Skeletal muscle tissue (tissue), 4 donors: ENCODE results near the gene INPP5A. TPM values are rescaled to one million over a fixed set of nuclear protein-coding genes. Genes with fewer than 3 reads are reported as not detected.

Source experiments
- H3K27ac ChIP-seq: one replicate; pipeline ENCODE4 v1.7.0; 2013; ENCODE audit warnings: mild to moderate bottlenecking, low read depth, low read length, inconsistent platforms
- H3K27me3 ChIP-seq, 3 donors: one replicate each; pipeline ENCODE4 v1.7.0; 2013; ENCODE audit warnings: low read length in 3 of 3; ENCODE audit not compliant: control insufficient read depth in 3 of 3, insufficient read depth in 3 of 3
- H3K36me3 ChIP-seq, 3 donors: one replicate each; pipeline ENCODE4 v1.7.0; 2013; ENCODE audit warnings: low read length in 3 of 3; ENCODE audit not compliant: control insufficient read depth in 3 of 3, insufficient read depth in 3 of 3
- H3K4me1 ChIP-seq, 3 donors: one replicate each; pipeline ENCODE4 v1.7.0; 2013; ENCODE audit warnings: low read length in 3 of 3, mild to moderate bottlenecking in 3 of 3; ENCODE audit not compliant: control insufficient read depth in 3 of 3, insufficient read depth in 3 of 3
- H3K4me3 ChIP-seq, 3 donors: one replicate each; pipeline ENCODE4 v1.7.0; 2013; ENCODE audit warnings: low read length in 3 of 3
- H3K9ac ChIP-seq, 3 donors: one replicate each; pipeline ENCODE4 v1.7.0; 2013; ENCODE audit warnings: low read length in 3 of 3, mild to moderate bottlenecking in 3 of 3, moderate library complexity in 2 of 3, low read depth in 1 of 3
- H3K9me3 ChIP-seq, 3 donors: one replicate each; pipeline ENCODE4 v1.7.0; 2013; ENCODE audit warnings: low read length in 3 of 3; ENCODE audit not compliant: control insufficient read depth in 3 of 3
- total RNA-seq: library from RNA; depleted of rRNA; stranded (reverse); fragments of >200 nt; gene quantifications from one replicate; pipeline ENCODE4 v1.2.3, GENCODE V29; 2014
- donor health status: Osteomylitis.

Gene INPP5A
- total RNA-seq, 1 donor from 2014 or later = 50.6 TPM

DNA sequence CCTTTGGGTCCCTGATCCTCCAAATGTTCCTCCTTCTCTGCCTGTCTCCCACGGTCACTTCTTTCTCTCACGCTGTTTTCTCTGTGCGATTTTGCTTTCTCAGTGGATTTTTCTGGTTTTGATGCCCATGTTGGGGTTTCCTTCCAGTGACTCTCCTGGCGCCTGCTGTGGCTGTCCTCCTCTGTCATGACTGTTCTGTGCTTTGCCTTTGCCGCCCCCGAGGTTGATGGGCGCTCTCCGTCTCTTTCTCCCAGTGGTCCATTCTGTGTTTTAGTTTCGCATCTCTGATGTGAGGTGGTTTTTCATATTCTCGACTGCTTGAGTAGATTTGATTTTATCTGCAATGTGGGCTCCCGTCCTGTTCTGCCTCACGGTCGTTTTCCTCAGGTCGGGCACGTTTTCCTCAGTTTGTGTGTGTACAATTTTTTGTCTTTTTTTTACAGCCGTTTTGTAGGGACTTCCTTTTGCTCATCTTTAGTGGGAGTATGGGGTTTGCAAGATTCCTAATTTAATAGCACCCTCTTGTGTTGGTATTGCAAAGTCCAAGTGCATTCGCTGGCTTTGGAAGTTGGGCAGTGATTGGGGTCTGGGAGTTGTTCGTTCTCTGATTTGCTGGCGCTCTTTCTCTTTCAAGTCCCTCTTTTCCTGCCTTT, 100.0 kb downstream of the INPP5A start:
- Histone ChIP-seq H3K9me3 (no peaks in the 10 kb centered on the region), H3K4me1 (peaks cover 25 to 39% (median 36%) of the 10 kb centered on the region in 3 donors), H3K36me3 (no peaks in the 10 kb centered on the region), H3K27me3 (no peaks in the 10 kb centered on the region), H3K9ac (peak overlapping the region in 1 of 3 donors; percentile 47), H3K4me3 (no peak overlapping the region), H3K27ac (no peak overlapping the region)

- Histone ChIP-seq H3K4me3 (no peak overlapping the region), H3K9ac (peak overlapping the region in 1 of 3 donors; percentile 47), H3K27ac (no peak overlapping the region), H3K36me3 (no peaks in the 10 kb centered on the region), H3K9me3 (no peaks in the 10 kb centered on the region), H3K4me1 (peaks cover 20 to 33% (median 31%) of the 10 kb centered on the region in 3 donors), H3K27me3 (no peaks in the 10 kb centered on the region)
Observed at GRCh38 chr10:132638130-132638515, 100.5 kb downstream of the INPP5A start.

GRCh38 chr10:132639470-132639869, 101.9 kb downstream of the INPP5A start:
- Histone ChIP-seq H3K27me3 (no peaks in the 10 kb centered on the region), H3K9ac (no peak overlapping the region), H3K36me3 (no peaks in the 10 kb centered on the region), H3K4me3 (no peak overlapping the region), H3K9me3 (no peaks in the 10 kb centered on the region), H3K27ac (no peak overlapping the region), H3K4me1 (peaks cover 10 to 20% (median 17%) of the 10 kb centered on the region in 3 donors)

DNA sequence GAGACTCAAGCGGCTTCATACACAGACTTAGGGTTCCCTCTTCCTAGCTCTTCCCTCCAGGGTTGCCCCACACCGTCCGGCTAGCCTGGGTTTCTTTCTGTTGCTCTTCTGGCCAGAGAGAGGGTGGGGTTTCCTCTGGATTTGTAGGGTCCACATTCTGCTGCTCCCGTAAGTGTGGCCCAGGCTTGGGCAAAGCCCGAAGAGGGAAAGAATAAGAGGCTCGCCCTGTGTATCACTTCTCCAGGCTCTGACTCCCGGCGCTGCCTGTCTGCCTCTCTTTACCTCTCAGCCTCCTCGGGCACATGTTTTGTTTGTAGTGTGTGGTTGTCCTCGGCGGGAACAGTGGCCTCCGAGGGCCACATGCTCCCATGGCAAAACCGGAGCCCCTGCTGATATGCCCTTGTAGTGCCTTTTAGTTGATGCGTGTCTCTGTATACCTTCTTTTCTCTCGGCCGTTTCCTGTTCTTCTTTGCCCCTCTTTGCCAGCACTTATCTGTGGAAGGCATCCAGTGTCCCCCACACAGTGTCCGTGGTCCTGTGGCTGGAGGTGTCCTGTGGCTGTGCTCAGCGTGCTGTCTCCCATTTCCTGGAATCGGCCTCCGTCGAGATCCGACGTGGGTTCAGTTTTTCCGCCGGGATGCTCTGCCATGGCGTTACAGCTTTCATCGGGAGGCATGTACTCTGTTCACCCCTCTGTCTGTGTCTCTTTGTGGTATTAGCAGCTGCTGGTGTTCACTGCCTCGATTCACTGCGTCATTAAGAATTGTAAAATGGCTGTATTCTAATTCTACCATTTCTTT, 102.9 kb downstream of the INPP5A start:
- H3K4me3 ChIP-seq = no peak overlapping the region
- H3K9ac ChIP-seq = no peak overlapping the region
- no peaks in the 10 kb centered on the region for H3K27me3 ChIP-seq
- peaks cover 0 to 2% (median 0%) of the 10 kb centered on the region in 3 donors for H3K36me3 ChIP-seq
- H3K27ac ChIP-seq = no peak overlapping the region
- H3K4me1 ChIP-seq = peaks cover 9 to 17% (median 12%) of the 10 kb centered on the region in 3 donors
- no peaks in the 10 kb centered on the region for H3K9me3 ChIP-seq

DNA sequence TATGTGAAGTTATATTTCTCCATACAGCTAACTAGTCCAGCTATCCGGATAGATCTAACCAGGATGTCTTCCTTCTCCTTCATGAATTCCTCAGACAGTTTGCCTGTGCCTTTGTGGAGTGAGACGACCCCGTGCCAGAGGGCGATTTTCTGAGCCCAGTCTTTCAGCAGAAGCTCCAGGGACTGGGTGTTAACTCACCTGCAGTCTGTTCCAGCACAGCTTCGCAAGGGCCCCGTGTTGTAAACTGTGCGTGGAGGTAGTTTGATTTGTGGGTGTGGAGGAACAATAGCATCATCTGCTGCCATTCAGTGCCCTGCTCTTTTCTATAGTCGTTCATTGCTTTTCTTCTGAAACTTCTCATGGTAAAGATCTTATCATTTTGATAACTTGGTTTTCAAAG, 103.8 kb downstream of the INPP5A start:
- peaks cover 0 to 5% (median 0%) of the 10 kb centered on the region in 3 donors for H3K36me3 ChIP-seq
- no peak overlapping the region for H3K27ac ChIP-seq
- peaks cover 9 to 10% (median 9%) of the 10 kb centered on the region in 3 donors for H3K4me1 ChIP-seq
- no peak overlapping the region for H3K4me3 ChIP-seq
- H3K9me3 ChIP-seq = no peaks in the 10 kb centered on the region
- H3K9ac ChIP-seq = no peak overlapping the region
- no peaks in the 10 kb centered on the region for H3K27me3 ChIP-seq

DNA sequence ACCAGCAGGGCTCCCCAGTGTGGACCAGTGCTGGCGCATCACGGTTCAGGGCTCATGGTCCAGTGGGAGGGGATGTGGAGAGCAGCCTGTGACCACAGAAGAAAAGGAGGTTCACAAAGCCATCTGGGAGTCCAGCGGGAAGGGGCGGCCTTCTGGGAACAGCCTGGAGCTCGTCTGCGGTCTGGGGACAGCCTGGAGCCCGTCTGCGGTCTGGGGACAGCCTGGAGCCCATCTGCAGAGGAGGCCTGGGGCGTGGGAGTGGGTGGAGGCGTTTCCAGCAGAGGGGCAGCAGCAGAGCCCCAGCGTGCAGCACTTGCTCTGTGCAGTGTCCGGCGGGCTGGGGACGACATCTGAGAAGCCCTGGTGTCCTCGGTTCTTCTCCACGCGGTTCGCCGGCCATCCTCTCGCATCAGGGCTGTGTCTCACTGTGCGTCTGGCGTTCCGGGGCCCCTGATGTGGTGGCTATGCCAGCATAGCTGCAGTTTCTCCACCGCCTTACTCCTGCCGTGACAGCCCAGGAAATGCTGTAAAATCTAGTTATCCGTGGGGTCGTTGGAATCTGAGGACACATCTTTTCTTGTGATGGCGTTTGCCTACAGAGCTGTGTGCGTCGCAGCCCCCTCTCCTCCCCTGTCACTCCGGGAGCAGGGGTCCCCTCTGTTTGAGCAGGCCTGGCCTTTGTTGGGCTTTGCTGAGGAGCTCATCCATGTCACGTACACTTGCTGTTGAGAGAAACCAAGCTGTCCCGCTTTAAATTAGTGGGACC, 104.6 kb downstream of the INPP5A start:
- Histone ChIP-seq H3K4me3 (no peak overlapping the region), H3K36me3 (peaks cover 0 to 5% (median 0%) of the 10 kb centered on the region in 3 donors), H3K27ac (no peak overlapping the region), H3K9me3 (no peaks in the 10 kb centered on the region), H3K27me3 (no peaks in the 10 kb centered on the region), H3K9ac (no peak overlapping the region), H3K4me1 (peaks cover 9% of the 10 kb centered on the region in 3 donors)

- Histone ChIP-seq H3K4me1 (peaks cover 5 to 6% (median 6%) of the 10 kb centered on the region in 3 donors), H3K36me3 (peaks cover 0 to 5% (median 0%) of the 10 kb centered on the region in 3 donors), H3K27me3 (no peaks in the 10 kb centered on the region), H3K4me3 (no peak overlapping the region), H3K27ac (no peak overlapping the region), H3K9ac (no peak overlapping the region), H3K9me3 (no peaks in the 10 kb centered on the region)
Observed at GRCh38 chr10:132642732-132643008, 105.1 kb downstream of the INPP5A start.

DNA sequence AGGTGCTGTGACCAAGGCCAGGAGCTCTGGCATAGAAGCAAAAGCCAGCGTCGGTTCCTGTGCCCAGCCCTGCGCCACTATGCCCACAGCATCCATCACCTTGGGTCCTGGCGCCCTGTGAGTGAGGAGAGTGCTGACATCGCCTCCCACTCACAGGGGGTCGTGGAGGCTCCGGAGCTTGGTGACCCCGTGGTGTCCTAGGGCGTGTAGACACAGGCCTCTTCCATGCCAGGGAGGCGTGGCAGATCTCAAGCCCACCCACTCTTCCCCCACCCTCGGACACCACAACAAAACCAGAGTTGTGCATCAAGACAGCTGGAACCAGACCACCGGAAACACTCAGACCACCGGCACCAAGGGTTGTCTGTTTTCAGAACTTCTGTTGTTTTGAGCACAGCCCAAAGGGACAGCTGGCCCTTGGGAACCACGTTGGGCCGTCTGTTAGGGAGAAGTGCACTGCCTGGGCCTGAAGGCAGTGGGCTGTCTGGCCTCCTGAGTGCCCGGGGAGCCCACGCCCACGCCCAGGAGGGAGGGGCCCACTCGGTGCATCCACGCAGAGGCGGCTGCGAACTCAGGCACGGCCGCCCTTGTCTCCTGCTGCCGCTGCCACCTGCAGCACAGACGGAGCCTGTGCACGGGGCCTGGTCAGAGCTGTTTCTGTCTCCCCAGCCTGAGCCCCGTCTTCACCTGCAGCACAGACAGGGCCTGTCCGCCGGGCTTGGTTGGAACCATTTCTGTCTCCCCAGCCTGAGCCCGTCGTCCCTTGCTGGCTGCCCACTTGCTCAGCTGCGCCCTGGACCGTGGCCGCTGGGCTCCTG, 106.3 kb downstream of the INPP5A start:
- Histone ChIP-seq H3K27me3 (no peaks in the 10 kb centered on the region), H3K9me3 (no peaks in the 10 kb centered on the region)

GRCh38 chr10:132644527-132645246, 107.1 kb downstream of the INPP5A start:
- Histone ChIP-seq H3K4me1 (no peaks in the 10 kb centered on the region), H3K9me3 (no peaks in the 10 kb centered on the region), H3K27ac (no peak overlapping the region), H3K27me3 (no peaks in the 10 kb centered on the region), H3K36me3 (peaks cover 0 to 8% (median 6%) of the 10 kb centered on the region in 3 donors), H3K9ac (no peak overlapping the region), H3K4me3 (no peak overlapping the region)

More for the DNA sequence above, 106.3 kb downstream of the INPP5A start:
- Histone ChIP-seq H3K9ac (no peak overlapping the region), H3K36me3 (peaks cover 0 to 5% (median 0%) of the 10 kb centered on the region in 3 donors), H3K4me3 (no peak overlapping the region), H3K4me1 (no peaks in the 10 kb centered on the region), H3K27ac (no peak overlapping the region)
